Tibial artery (tissue), 4 donors: ENCODE measurements around the gene DAO.

Source experiments
- DNase-seq, 2 donors: peaks; one replicate each; pipeline ENCODE4 v3.0.0-alpha.2; 2019
- H3K27ac ChIP-seq, 2 donors: fragments of 200-600 bp; sonication (generic) in 1 of 2; 1 replicate in 1 of 2; 2 replicates in 1 of 2; pipeline ENCODE4 v1.5.1; 2018 to 2019; ENCODE audit warnings: mild to moderate bottlenecking in 1 of 2
- H3K27me3 ChIP-seq, 2 donors: fragments of 200-600 bp; sonication (generic) in 1 of 2; one replicate each; pipeline versions ENCODE4 v1.5.1 to v1.6.0; 2016 to 2019
- H3K36me3 ChIP-seq, 3 donors: fragments of 200-600 bp; sonication (generic) in 2 of 3; one replicate each; pipeline ENCODE4 v1.5.1; 2016 to 2019; ENCODE audit warnings: mild to moderate bottlenecking in 2 of 3
- H3K4me1 ChIP-seq, 4 donors: fragments of 200-600 bp; sonication (generic) in 2 of 4; 1 replicate in 3 of 4; 2 replicates in 1 of 4; pipeline ENCODE4 v1.5.1; 2016 to 2019
- H3K4me3 ChIP-seq, 2 donors: fragments of 200-600 bp; sonication (generic) in 1 of 2; 1 replicate in 1 of 2; 2 replicates in 1 of 2; pipeline ENCODE4 v1.5.1; 2018 to 2019; ENCODE audit warnings: mild to moderate bottlenecking in 2 of 2
- H3K9me3 ChIP-seq, 3 donors: fragments of 200-600 bp; sonication (generic) in 1 of 3; one replicate each; pipeline ENCODE4 v1.5.1; 2016 to 2019
- intact Hi-C: fragments of 100-400 bp; cut with DNase I; formaldehyde crosslinking; loops from one replicate; pipeline ENCODE4 v1.15.0; 2023; ENCODE audit warnings: low total_unique reads
- TF ChIP-seq, protein P1 (sequence below), 2 experiments: fragments of 200-600 bp in 1 of 2; fragments of 450-650 bp in 1 of 2; IDR thresholded peaks; one replicate each; pipeline ENCODE4 v1.5.1; 2017 to 2019; ENCODE audit warnings: antibody characterized with exemption in 2 of 2, mild to moderate bottlenecking in 1 of 2, moderate library complexity in 1 of 2

Gene DAO

DNA sequence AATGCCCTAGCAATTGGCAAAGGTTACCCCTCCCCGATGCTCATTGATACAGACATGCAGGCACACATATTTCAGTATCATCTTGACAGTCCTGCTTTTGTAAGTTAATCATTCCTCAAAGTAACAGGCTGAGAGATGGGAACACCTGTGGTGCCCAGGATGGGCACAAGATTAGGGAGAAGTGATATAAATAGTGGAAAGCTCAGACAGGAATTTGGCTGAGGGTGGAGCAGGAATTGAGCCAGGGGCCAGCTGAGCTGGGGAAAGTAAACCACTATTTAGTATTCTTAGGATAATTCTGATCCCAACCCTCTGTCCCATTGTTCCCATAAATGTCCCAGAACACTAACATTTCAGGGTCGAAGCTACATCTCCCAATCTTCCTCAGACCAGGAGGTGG lies 38.3 kb downstream of the DAO start:
- Histone ChIP-seq H3K36me3 (no peaks in the 10 kb centered on the region), H3K27ac (no peak overlapping the region), H3K4me3 (no peak overlapping the region), H3K27me3 (no peaks in the 10 kb centered on the region), H3K9me3 (peaks cover 0 to 4% (median 0%) of the 10 kb centered on the region in 3 donors), H3K4me1 (peaks cover 0 to 12% (median 5%) of the 10 kb centered on the region in 4 donors)
- TF ChIP-seq, protein P1, sequence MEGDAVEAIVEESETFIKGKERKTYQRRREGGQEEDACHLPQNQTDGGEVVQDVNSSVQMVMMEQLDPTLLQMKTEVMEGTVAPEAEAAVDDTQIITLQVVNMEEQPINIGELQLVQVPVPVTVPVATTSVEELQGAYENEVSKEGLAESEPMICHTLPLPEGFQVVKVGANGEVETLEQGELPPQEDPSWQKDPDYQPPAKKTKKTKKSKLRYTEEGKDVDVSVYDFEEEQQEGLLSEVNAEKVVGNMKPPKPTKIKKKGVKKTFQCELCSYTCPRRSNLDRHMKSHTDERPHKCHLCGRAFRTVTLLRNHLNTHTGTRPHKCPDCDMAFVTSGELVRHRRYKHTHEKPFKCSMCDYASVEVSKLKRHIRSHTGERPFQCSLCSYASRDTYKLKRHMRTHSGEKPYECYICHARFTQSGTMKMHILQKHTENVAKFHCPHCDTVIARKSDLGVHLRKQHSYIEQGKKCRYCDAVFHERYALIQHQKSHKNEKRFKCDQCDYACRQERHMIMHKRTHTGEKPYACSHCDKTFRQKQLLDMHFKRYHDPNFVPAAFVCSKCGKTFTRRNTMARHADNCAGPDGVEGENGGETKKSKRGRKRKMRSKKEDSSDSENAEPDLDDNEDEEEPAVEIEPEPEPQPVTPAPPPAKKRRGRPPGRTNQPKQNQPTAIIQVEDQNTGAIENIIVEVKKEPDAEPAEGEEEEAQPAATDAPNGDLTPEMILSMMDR (IDR thresholded peaks at IDR 0.05): no peak
- no peak for DNase-seq
- intact Hi-C loops: no loop called here

DNA sequence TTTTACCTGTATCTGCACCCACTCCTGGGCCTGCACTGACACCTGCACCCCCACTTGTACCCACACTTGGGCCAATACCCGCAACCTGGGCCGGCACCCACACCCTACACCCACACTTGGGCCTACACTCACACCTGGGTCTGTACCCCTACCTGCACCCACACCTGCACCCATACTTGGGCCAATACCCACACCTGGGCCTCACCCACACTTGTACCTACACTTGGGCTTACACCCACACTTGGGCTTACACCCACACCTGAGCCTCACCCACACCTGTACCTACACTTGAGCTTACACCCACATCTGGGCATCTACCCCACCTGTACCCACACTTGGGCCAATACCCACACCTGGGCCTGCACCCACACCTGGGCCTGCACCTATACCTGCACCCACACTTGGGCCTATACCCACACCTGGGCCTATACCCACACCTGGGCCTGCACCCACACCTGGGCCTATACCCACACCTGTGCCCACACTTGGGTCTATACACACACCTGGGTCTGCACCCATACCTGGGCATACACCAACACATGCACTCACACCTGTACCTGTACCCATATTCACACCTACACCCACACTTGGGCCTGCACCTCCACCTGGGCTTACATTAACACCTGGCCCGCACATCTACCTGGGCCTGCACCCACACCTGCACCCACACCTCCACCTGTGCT lies 39.2 kb downstream of the DAO start:
- Histone ChIP-seq H3K27me3 (no peaks in the 10 kb centered on the region), H3K36me3 (no peaks in the 10 kb centered on the region), H3K27ac (no peak overlapping the region), H3K4me1 (peaks cover 0 to 5% (median 2%) of the 10 kb centered on the region in 4 donors), H3K9me3 (peaks cover 0 to 4% (median 0%) of the 10 kb centered on the region in 3 donors), H3K4me3 (no peak overlapping the region)
- TF ChIP-seq, protein P1 (IDR thresholded peaks at IDR 0.05): no peak
- DNase-seq: no peak
- intact Hi-C loops: no loop called here

DNA sequence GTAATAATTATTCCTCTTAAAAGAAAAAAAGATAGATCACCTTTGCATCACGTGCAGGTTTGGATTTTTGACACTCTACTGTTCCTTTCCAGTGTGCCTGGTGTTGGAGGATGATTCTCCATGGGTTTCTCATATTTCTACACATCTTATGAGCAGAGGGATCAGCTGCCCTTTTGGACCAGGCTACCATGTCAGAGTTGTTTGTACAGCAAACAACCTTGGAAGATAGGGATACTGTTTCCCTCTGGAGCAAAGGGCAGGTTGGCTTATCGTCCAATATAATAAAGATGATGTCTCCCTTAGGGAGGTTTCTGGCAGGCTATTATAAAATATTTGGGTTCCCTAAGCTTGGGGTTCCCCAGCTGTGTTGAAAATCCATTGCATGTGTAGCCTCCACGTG lies 42.1 kb downstream of the DAO start:
- intact Hi-C loops: no loop called here
- Histone ChIP-seq H3K27ac (no peak overlapping the region), H3K36me3 (no peaks in the 10 kb centered on the region), H3K9me3 (peaks cover 0 to 4% (median 0%) of the 10 kb centered on the region in 3 donors), H3K4me3 (no peak overlapping the region), H3K4me1 (no peaks in the 10 kb centered on the region), H3K27me3 (no peaks in the 10 kb centered on the region)
- TF ChIP-seq, protein P1 (IDR thresholded peaks at IDR 0.05): no peak
- DNase-seq: no peak

DNA sequence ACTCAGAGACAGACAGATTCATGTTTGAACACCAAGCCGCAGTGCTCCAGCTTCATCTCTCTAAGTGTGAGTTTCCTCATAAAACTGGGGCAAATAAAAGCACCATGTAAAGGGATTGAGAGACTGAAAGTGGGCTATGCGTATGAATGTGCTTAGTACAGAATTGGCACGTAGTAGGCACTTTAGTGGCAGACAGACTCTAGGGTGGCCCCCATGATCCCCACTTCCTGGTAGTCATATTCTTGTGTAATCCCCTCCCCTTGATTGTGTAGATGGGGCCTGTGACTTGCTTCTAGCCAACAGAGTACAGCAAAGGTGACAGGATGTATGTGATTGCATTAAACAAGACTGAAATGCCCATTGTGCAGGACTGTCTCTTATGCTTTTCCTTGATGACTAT lies 43.0 kb downstream of the DAO start:
- no peak overlapping the region for H3K27ac ChIP-seq
- intact Hi-C loops: no loop called here
- no peak for DNase-seq
- H3K9me3 ChIP-seq: peaks cover 0 to 4% (median 0%) of the 10 kb centered on the region in 3 donors
- TF ChIP-seq, protein P1 (IDR thresholded peaks at IDR 0.05): no peak
- H3K4me1 ChIP-seq: no peaks in the 10 kb centered on the region
- H3K4me3 ChIP-seq: no peak overlapping the region
- H3K27me3 ChIP-seq: no peaks in the 10 kb centered on the region
- no peaks in the 10 kb centered on the region for H3K36me3 ChIP-seq

DNA sequence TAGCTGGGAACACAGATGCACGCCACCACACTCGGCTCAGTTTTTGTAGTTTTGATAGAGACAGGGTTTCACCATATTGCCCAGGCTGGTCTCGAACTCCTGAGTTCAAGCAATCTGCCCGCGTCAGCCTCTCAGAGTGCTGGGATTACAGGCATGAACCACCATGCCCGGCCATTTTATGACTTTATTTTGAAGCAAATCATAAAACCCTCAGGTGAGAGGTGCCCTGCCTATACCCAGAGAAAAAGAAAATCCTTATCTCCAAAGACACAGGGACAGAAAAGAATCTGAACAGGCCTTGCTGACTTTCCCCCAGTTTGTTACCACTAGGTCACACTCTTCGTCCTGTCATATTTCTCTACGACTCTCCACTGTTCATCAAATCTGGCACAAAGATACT lies 48.8 kb downstream of the DAO start:
- TF ChIP-seq, protein P1 (IDR thresholded peaks at IDR 0.05): no peak
- Histone ChIP-seq H3K36me3 (no peaks in the 10 kb centered on the region), H3K4me1 (no peaks in the 10 kb centered on the region), H3K9me3 (no peaks in the 10 kb centered on the region), H3K27ac (no peak overlapping the region), H3K4me3 (no peak overlapping the region), H3K27me3 (no peaks in the 10 kb centered on the region)
- intact Hi-C loops: no loop called here
- no peak for DNase-seq
